ENCODE data around the gene STAT1.

Gene STAT1

DNA sequence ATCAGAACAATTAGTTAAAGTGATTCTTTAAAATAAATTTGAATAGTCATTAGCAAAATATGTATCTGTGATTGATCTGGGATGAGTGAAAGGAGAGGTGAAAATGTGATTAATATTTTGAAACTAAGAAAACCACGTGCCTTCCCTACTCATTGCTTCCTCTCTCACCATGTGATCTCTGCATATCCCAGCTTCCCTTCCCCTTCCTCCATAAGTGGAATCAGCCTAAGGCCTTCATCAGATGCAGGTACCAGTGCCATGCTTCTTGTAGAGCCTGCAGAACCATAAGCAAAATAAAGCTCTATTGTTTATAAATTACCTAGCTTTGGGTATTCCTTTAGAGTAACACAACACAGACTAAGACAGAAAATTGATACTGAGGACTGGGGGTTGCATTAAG lies 11.2 kb upstream of the STAT1 start:
- TF ChIP-seq CTCF (IDR thresholded peaks at IDR 0.05; ENCODE audit: control insufficient read depth, insufficient read depth, low read depth, low read length, missing control alignments) = no peak
- DNase-seq (ENCODE audit: low read depth) = no peak
- no peak overlapping the region for H3K4me3 ChIP-seq (ENCODE audit: control insufficient read depth, low read depth, low read length)

DNA sequence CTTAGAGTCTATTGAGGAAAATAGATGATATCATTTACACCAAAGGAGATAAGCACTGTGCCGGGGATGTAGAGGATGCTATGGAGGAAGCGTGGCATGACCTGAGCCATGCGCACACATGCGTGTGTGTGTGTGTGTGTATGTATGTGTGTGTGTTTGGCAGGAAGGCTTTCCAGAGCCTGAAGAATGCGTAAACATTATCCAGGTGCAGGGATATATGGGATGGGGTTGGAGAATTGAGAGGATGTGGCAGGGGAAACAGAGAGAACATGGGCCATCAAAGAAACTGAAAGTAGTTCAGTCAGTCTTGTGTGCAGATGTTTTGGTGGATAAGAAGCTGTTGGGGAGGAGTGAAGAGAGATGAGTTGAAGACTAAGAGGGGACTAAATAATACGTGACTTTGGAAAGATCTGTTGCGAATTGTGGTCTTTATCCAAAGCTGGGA lies 9.3 kb upstream of the STAT1 start:
- no peak for TF ChIP-seq CTCF (IDR thresholded peaks at IDR 0.05; ENCODE audit: control insufficient read depth, insufficient read depth, low read depth, low read length, missing control alignments)
- no peak overlapping the region for H3K4me3 ChIP-seq (ENCODE audit: control insufficient read depth, low read depth, low read length)
- DNase-seq (ENCODE audit: low read depth) = no peak

DNA sequence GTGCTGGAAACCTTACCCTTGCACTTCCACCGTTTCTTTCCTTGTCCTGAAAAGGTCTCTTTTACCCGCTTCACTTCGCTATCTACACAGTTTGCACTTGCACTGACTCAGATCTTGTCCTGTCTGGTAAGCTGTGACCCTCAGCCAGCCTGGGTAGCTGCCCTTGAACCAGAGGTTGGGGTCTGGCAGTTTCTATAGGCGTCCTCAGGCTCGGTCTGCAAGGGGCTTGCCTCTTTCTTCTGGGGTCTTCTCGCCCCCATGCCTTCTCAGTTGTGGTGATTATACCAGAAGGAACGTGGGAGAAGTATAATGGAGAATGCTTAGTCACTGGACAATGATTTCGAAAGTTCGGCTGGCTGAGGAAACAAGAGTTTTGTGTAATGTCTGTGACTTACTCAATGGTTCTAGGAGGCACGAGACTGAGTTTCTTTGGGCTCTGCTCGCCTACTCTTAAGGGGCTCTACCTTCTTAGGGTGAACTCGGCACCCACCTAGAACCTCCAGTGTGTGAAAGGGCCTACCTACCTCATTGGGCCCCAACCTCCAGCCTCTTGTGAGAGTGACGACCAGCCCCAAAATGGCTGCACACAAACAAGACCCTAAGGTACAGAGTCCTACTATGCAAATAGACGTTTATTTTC lies 6.9 kb upstream of the STAT1 start:
- DNase-seq (ENCODE audit: low read depth) = peak; percentile 82

DNA sequence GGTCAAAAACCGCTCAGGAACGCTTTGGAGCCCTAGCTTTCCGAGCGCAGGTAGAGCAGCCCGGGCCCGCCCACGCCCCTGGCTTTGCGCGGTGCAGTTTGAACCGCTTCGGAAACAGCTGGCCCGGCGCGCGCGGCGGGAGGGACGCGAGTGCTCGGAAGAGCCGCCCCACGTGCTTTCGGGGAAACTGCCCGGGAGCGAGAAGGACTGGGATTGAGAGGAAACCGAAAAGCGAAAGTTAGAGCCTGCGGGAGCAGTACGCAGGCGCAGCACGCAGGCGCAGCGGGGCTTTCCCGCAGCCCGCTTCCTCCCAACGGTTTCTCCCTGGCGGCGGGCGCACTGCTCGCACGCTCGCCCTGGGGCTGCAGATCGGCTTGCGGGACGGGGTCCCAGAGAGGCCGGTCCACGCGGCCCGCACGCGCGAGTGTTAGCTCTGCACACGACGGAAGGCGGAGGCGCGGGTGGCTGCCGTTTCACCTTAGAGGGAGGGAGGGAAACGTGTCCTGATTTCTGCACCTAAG lies 6.3 kb upstream of the STAT1 start:
- DNase-seq (ENCODE audit: low read depth) = peak; percentile 88
- H3K4me3 ChIP-seq (ENCODE audit: control insufficient read depth, low read depth, low read length) = peak overlapping the region; percentile 79
- TF ChIP-seq CTCF (IDR thresholded peaks at IDR 0.05; ENCODE audit: control insufficient read depth, insufficient read depth, low read depth, low read length, missing control alignments) = no peak

More for the DNA sequence above, 6.9 kb upstream of the STAT1 start:
- peak overlapping the region; percentile 79 for H3K4me3 ChIP-seq (ENCODE audit: control insufficient read depth, low read depth, low read length)
- no peak for TF ChIP-seq CTCF (IDR thresholded peaks at IDR 0.05; ENCODE audit: control insufficient read depth, insufficient read depth, low read depth, low read length, missing control alignments)

DNA sequence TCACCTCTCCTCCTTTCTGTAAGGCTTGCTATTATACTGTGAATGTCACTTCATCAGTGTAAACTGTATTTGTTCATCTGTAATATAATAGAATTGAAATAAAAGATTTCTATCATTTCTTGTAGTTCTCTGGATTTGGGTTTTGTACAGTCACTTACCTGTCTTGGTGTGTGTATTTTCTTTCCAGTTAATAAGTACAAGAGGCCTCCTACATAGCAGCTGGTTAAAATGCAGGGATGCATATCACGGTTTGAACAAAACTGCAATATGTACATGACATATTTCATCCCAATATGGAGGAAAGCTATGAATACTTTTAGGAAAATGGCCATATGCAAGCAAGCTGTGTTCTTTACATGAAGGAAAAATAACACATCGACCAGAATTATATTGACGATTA lies 5.4 kb upstream of the STAT1 start:
- H3K4me3 ChIP-seq (ENCODE audit: control insufficient read depth, low read depth, low read length) = no peak overlapping the region
- no peak for DNase-seq (ENCODE audit: low read depth)
- no peak for TF ChIP-seq CTCF (IDR thresholded peaks at IDR 0.05; ENCODE audit: control insufficient read depth, insufficient read depth, low read depth, low read length, missing control alignments)

GRCh38 chr2:191018643-191019119 lies 4.7 kb upstream of the STAT1 start:
- no peak overlapping the region for H3K4me3 ChIP-seq (ENCODE audit: control insufficient read depth, low read depth, low read length)
- TF ChIP-seq CTCF (IDR thresholded peaks at IDR 0.05; ENCODE audit: control insufficient read depth, insufficient read depth, low read depth, low read length, missing control alignments) = no peak
- DNase-seq (ENCODE audit: low read depth) = no peak
